GM06990 (cell line): ENCODE measurements around the gene DCHS1.

Source experiments
- DNase-seq: peaks from one replicate; pipeline ENCODE4 v3.0.0-alpha.2; 2011; ENCODE audit not compliant: insufficient read length; ENCODE audit errors: extremely low read depth
- H3K27me3 ChIP-seq: replicated peaks from 2 replicates; pipeline ENCODE4 v1.6.0; 2011; ENCODE audit warnings: low read length; ENCODE audit not compliant: control insufficient read depth, insufficient read depth
- H3K36me3 ChIP-seq: 2 replicates; pipeline ENCODE4 v1.5.1; 2011; ENCODE audit warnings: low read length; ENCODE audit not compliant: control insufficient read depth, insufficient read depth
- H3K4me3 ChIP-seq: replicated peaks from 2 replicates; pipeline ENCODE4 v1.5.1; 2011; ENCODE audit warnings: low read depth, mild to moderate bottlenecking, control low read depth, low read length
- TF ChIP-seq, protein P1 (sequence below): IDR thresholded peaks from 2 replicates; pipeline ENCODE4 v1.5.1; 2011; ENCODE audit warnings: low read length, control low read depth, mild to moderate bottlenecking, inconsistent platforms; ENCODE audit not compliant: insufficient read depth, poor library complexity, severe bottlenecking

Gene DCHS1

DNA sequence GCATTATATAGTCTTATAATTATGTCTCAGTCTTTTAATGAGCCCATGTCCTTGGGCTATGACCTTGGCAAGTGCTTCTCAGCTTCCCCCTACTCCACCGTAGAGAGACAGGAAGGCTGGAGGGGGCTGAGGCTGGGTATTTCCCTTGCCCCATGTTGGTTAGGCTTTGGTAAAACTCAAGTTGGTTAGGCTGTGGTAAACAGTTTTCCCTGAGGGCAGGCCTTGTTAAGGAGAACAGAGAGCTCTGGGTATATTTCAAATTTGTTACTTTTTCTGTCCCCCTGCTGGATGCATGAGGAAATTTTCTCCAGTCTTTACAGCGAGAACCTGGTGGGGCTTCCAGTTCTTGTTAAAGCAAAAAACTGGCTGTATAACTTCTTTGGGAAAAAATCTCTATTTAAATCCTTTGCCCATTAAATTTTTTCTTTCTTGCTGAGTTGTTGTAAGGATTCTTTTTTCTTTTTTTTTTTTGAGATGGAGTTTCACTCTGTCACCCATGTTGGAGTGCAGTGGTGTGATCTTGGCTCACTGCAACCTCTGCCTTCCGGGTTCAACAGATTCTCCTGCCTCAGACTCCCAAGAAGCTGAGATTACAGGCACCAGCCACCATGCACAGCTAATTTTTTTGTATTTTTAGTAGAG is 12.2 kb upstream of the DCHS1 start:
- H3K27me3 ChIP-seq, result no peaks in the 10 kb centered on the region
- DNase-seq, result no peak
- H3K36me3 ChIP-seq, result no peaks in the 10 kb centered on the region
- no peak overlapping the region for H3K4me3 ChIP-seq
- TF ChIP-seq, protein P1, sequence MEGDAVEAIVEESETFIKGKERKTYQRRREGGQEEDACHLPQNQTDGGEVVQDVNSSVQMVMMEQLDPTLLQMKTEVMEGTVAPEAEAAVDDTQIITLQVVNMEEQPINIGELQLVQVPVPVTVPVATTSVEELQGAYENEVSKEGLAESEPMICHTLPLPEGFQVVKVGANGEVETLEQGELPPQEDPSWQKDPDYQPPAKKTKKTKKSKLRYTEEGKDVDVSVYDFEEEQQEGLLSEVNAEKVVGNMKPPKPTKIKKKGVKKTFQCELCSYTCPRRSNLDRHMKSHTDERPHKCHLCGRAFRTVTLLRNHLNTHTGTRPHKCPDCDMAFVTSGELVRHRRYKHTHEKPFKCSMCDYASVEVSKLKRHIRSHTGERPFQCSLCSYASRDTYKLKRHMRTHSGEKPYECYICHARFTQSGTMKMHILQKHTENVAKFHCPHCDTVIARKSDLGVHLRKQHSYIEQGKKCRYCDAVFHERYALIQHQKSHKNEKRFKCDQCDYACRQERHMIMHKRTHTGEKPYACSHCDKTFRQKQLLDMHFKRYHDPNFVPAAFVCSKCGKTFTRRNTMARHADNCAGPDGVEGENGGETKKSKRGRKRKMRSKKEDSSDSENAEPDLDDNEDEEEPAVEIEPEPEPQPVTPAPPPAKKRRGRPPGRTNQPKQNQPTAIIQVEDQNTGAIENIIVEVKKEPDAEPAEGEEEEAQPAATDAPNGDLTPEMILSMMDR, result peak; percentile 56

DNA sequence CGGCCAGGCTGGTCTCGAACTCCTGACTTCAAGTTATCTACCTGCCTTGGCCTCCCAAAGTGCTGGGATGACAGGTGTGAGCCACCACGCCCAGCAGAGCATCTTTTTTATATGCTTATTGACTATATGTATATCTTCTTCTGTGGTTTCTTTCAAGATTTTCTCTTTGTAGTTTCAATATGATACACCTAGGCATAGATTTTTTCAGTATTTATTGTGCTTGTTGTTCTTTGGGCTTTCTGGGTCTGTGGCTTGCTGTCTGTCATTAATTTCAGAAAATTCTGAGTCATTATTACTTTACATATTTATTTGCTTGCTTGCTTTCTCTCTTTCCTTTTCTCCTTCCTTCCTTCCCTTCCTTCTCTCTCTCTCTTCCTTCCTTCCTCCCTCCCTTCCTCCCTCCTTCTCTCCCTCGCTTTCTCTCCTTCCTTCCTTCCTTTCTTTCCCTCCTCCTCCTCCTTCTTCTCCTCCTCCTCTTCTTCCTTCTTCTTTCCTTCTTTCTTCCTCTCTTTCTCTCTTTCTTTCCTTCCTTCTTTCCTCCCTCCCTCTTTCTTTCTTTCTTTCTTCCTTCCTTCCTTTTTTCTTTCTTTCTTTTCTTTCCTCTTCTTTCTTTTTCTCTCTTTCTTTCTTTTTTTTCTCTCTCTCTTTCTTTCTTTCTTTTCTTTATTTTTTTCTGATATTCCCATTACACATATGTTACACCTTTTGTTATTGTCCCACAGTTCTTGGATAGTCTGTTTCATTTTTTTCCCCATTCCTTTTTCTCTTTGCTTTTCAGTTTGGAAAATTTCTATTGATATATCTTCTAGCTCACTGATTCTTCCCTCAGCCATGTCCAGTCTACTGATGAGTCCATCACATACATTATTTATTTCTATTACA is 10.9 kb upstream of the DCHS1 start:
- TF ChIP-seq, protein P1, result no peak

DNA sequence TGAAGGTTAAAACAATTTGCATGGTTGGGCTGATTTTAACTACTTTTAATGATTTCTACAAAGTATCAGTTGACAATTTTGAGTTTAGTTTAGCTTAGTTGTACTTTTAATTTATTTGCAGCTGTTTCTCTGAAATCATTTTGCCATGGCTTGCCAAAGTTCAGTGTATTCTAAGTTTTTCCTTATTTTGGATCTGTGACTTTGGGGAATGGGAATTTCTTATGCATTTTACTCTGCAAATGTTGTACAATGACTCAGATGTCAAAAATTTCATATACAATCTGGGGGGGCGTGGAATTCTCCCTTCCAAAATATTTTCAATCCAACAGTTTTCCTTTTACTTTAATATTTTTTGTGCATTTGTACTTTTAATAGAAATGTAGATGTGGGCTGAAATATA is 8.9 kb upstream of the DCHS1 start:
- Histone ChIP-seq H3K4me3 (no peak overlapping the region), H3K36me3 (no peaks in the 10 kb centered on the region), H3K27me3 (no peaks in the 10 kb centered on the region)
- TF ChIP-seq, protein P1, result no peak
- no peak for DNase-seq

More for the DNA sequence above, 10.9 kb upstream of the DCHS1 start:
- H3K36me3 ChIP-seq, result no peaks in the 10 kb centered on the region
- H3K4me3 ChIP-seq, result no peak overlapping the region
- H3K27me3 ChIP-seq, result no peaks in the 10 kb centered on the region
- DNase-seq, result no peak

DNA sequence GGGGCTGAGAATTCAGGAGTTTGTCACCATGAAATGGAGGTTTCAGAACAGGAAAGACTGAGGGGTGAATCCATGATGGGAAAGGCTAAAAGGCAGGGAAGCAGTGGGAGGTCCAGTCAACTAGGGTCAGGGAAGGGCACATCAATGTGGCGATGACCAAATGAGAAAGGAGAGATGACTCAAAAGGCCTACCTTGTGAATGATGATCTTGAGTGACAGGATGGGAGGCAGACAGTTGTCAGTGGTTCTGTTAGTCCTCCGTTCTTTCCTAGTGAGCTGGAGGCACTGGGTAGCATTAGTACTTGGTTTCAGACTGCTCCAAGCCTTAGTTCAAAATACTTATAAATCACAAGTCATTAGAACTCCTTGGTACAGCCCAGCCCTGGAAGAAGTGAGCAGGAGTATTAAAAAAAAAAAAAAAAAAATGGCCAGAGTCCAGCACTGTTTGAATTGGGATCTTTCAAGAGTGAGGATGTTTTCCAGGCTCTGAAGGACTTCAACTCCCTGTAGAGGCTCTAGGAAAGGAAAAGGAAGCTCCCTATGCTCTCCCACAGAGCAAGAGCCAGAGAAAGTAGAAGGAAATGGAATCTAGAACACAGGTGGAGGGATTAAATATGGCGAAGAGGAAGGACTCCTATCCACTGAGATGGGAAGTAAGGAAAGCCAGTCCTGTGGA is 8.3 kb upstream of the DCHS1 start:
- no peak for DNase-seq
- TF ChIP-seq, protein P1, result no peak
- H3K4me3 ChIP-seq, result no peak overlapping the region
- H3K36me3 ChIP-seq, result no peaks in the 10 kb centered on the region
- H3K27me3 ChIP-seq, result no peaks in the 10 kb centered on the region

DNA sequence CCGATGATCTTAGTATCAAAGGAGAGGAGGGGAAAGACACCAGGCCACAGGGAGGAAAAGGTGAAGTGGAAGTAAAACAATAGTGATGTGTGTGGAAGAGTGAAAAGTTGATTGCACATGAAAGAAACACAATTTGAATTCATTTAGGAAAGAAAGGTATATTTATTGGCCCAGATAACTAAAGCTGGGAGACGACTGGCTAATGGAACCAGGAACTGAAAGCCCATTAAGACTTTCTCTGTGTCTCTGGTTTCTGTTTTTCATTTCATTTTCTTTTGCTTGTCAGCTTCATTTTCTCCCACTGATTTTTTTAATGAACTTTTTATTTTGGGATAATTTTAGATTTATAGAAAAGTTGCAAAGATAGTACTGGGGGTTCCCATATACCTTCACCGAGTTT is 5.1 kb upstream of the DCHS1 start:
- TF ChIP-seq, protein P1, result no peak
- Histone ChIP-seq H3K4me3 (no peak overlapping the region), H3K27me3 (no peaks in the 10 kb centered on the region; the same call in 1 of the 2 replicates)

More for the DNA sequence above, 5.1 kb upstream of the DCHS1 start:
- H3K36me3 ChIP-seq, result no peaks in the 10 kb centered on the region
- DNase-seq, result no peak
